Activated T-cell treated with anti-CD3 and anti-CD28 coated beads, Interleukin-2, amount 50 U/mL, for 72 hours (primary cell): Measurements from ENCODE around the gene MRTFB. TPM values are rescaled to one million over a fixed set of nuclear protein-coding genes. Genes with fewer than 3 reads are reported as not detected.

ENCODE experiments used
- total RNA-seq, 2 donors: library from RNA; stranded (reverse); gene quantifications; one replicate each; pipeline ENCODE4 v1.2.3, GENCODE V29; 2022

MRTFB gene
- total RNA-seq, 2 donors from 2014 or later = 22.5 to 27.1 TPM

Other genes with a start within 250 kb of the MRTFB start
- 10 to 100 TPM; 15.4 to 17.4 TPM for gene ERCC4, start 151.2 kb upstream of the MRTFB start, total RNA-seq